Activated effector memory CD4-positive, alpha-beta T cell treated with anti-CD3 and anti-CD28 coated beads, Interleukin-2, amount 50 U/mL, for 16 hours (primary cell): ENCODE data around the gene OTUD1.
A peak's percentile ranks its signal among the peaks of the same experiment; 100 is the strongest.

Experiments
- DNase-seq: peaks from one replicate; pipeline ENCODE4 v3.0.0-alpha.2; 2020

The OTUD1 gene

GRCh38 chr10:23432166-23432565 is 6.7 kb upstream of the OTUD1 start:
- DNase-seq = no peak

- no peak for DNase-seq
These were observed 6.2 kb upstream of the OTUD1 start for GRCh38 chr10:23432639-23433038.

- no peak for DNase-seq
These were observed 5.2 kb upstream of the OTUD1 start for GRCh38 chr10:23433701-23434100.

GRCh38 chr10:23435378-23435777 is 3.5 kb upstream of the OTUD1 start:
- no peak for DNase-seq

- DNase-seq = no peak
These were observed 1.9 kb upstream of the OTUD1 start for GRCh38 chr10:23436983-23437382.

GRCh38 chr10:23437963-23438546 is 820 bp upstream of the OTUD1 start:
- DNase-seq = no peak

- DNase-seq = no peak
These were observed 631 bp downstream of the OTUD1 start for GRCh38 chr10:23439452-23439960.

- peak; percentile 78 for DNase-seq
These were observed 1.4 kb downstream of the OTUD1 start for GRCh38 chr10:23439961-23440889.

- no peak for DNase-seq
These were observed 2.4 kb downstream of the OTUD1 start for GRCh38 chr10:23441251-23441650.

GRCh38 chr10:23442936-23443335 is 4.1 kb downstream of the OTUD1 start:
- no peak for DNase-seq

GRCh38 chr10:23445591-23445990 is 6.7 kb downstream of the OTUD1 start:
- no peak for DNase-seq

GRCh38 chr10:23448323-23448722 is 9.4 kb downstream of the OTUD1 start:
- DNase-seq = no peak

GRCh38 chr10:23448802-23449570 is 10.1 kb downstream of the OTUD1 start:
- DNase-seq = no peak

- no peak for DNase-seq
These were observed 13.3 kb downstream of the OTUD1 start for GRCh38 chr10:23452033-23452655.

- DNase-seq = no peak
These were observed 14.6 kb downstream of the OTUD1 start for GRCh38 chr10:23453465-23453864.

- DNase-seq = no peak
These were observed 18.9 kb downstream of the OTUD1 start for GRCh38 chr10:23457632-23458417.

GRCh38 chr10:23459308-23459939 is 20.5 kb downstream of the OTUD1 start:
- DNase-seq = no peak

GRCh38 chr10:23461557-23461956 is 22.7 kb downstream of the OTUD1 start:
- DNase-seq = no peak

GRCh38 chr10:23467012-23467411 is 28.1 kb downstream of the OTUD1 start:
- DNase-seq = no peak

GRCh38 chr10:23467548-23467947 is 28.7 kb downstream of the OTUD1 start:
- DNase-seq = no peak

- no peak for DNase-seq
These were observed 30.8 kb downstream of the OTUD1 start for GRCh38 chr10:23469596-23470237.
